K562 (cell line): Measurements from ENCODE around the gene NQO2. TPM values are rescaled to one million over a fixed set of nuclear protein-coding genes. Genes with fewer than 3 reads are reported as not detected.

Experiments
- ATAC-seq: fragments of 200-7000 bp; cut with Tn5 transposase; 3 replicates; pipeline ENCODE4 v1.9.1; 2020; ENCODE audit warnings: moderate library complexity
- BruUV-seq: library from RNA; stranded (reverse); fragments of 400-500 nt; replicated peaks from 2 replicates; lab custom pipeline; 2021; lab: Mats Ljungman, UMichigan
- CTCF ChIA-PET: fragments of 300-600 bp; formaldehyde crosslinking; extraction: SDS; loops from one replicate; lab custom pipeline; 2021; ENCODE audit warnings: low intra/inter-chr PET ratio; lab: Yijun Ruan, JAX
- POLR2A ChIA-PET: fragments of 300-600, 350-650 bp; sonication (Branson Sonifier 250); formaldehyde crosslinking; extraction: SDS; loops from one replicate; lab custom pipeline; 2021; ENCODE audit warnings: antibody characterized with exemption, inconsistent platforms; lab: Yijun Ruan, JAX
- DNase-seq, 4 experiments: peaks; one replicate each; pipeline versions ENCODE4 v3.0.0 to v3.0.0-alpha.2; 2011 to 2018; ENCODE audit warnings: low spot score in 3 of 4, mixed read lengths in 3 of 4; ENCODE audit errors: extremely low read depth in 1 of 4
- FAIRE-seq: peaks from 2 replicates; lab custom pipeline; 2011; peaks lifted over from hg19 to GRCh38; lab: Jason Lieb, UNC
- H2AFZ ChIP-seq: 2 replicates; pipeline ENCODE4 v1.6.0; 2011; ENCODE audit warnings: low read depth, low read length, control low read depth, inconsistent platforms
- H3K27ac ChIP-seq: fragments of 200-600 bp; 3 replicates; pipeline ENCODE4 v1.8.0; 2011; ENCODE audit warnings: low read depth, mild to moderate bottlenecking, control low read depth, inconsistent platforms, low read length, moderate library complexity, mixed read lengths; ENCODE audit errors: extremely low read depth
- H3K27me3 ChIP-seq, 2 experiments: fragments of 300-600 bp in 1 of 2; 2 replicates in 1 of 2; 3 replicates in 1 of 2; pipeline versions ENCODE4 v1.6.0 to v1.8.0; 2011; ENCODE audit warnings: inconsistent platforms in 2 of 2, low read length in 2 of 2, mild to moderate bottlenecking in 1 of 2, mixed read lengths in 1 of 2, moderate library complexity in 1 of 2; ENCODE audit not compliant: control insufficient read depth in 2 of 2, insufficient read depth in 2 of 2
- H3K36me3 ChIP-seq: fragments of 300-600 bp; 3 replicates; pipeline ENCODE4 v1.8.0; 2011; ENCODE audit warnings: mild to moderate bottlenecking, low read length, inconsistent platforms; ENCODE audit not compliant: control insufficient read depth, insufficient read depth
- H3K4me1 ChIP-seq, 2 experiments: fragments of 200-600 bp in 1 of 2; replicated peaks in 1 of 2; 2 replicates in 1 of 2; 3 replicates in 1 of 2; pipeline versions ENCODE4 v1.5.1 to v1.8.0; 2011; ENCODE audit warnings: inconsistent platforms in 2 of 2, low read length in 2 of 2, mild to moderate bottlenecking in 1 of 2, mixed read lengths in 1 of 2, moderate library complexity in 1 of 2; ENCODE audit not compliant: control insufficient read depth in 2 of 2, insufficient read depth in 2 of 2
- H3K4me2 ChIP-seq: 2 replicates; pipeline ENCODE4 v1.6.1; 2011; ENCODE audit warnings: low read length, control low read depth, inconsistent platforms, mixed read lengths; ENCODE audit not compliant: insufficient read depth
- H3K4me3 ChIP-seq: fragments of 200-600 bp; sonication (generic), shearing (Covaris generic); 2 replicates; pipeline ENCODE4 v1.5.1; 2016; ENCODE audit warnings: control low read depth, inconsistent platforms
- H3K79me2 ChIP-seq: fragments of 200-600 bp; 3 replicates; pipeline ENCODE4 v1.8.0; 2011; ENCODE audit warnings: low read length, inconsistent platforms; ENCODE audit not compliant: control insufficient read depth, insufficient read depth
- H3K9ac ChIP-seq, 2 experiments: 2 replicates each; pipeline versions ENCODE4 v1.6.0 to v1.6.1; 2011; ENCODE audit warnings: low read depth in 2 of 2, low read length in 2 of 2, control low read depth in 1 of 2, inconsistent platforms in 1 of 2, mild to moderate bottlenecking in 1 of 2, mixed read lengths in 1 of 2; ENCODE audit not compliant: insufficient read depth in 1 of 2
- H3K9me1 ChIP-seq: one replicate; pipeline ENCODE4 v1.6.0; 2011; ENCODE audit warnings: inconsistent platforms, mild to moderate bottlenecking, low read length, moderate library complexity; ENCODE audit not compliant: control insufficient read depth, insufficient read depth
- H3K9me3 ChIP-seq: replicated peaks from 2 replicates; pipeline ENCODE4 v1.5.1; 2011; ENCODE audit warnings: low read depth, low read length, inconsistent platforms; ENCODE audit not compliant: control insufficient read depth, insufficient read depth
- H4K20me1 ChIP-seq: replicated peaks from 2 replicates; pipeline ENCODE4 v1.6.1; 2011; ENCODE audit warnings: low read length, inconsistent platforms, mixed read lengths; ENCODE audit not compliant: control insufficient read depth, insufficient read depth
- C11orf30 ChIP-seq: fragments of 450-650 bp; IDR thresholded peaks from 2 replicates; pipeline ENCODE4 v1.6.1; 2016; ENCODE audit warnings: low read depth, mild to moderate bottlenecking
- ELF2 ChIP-seq: fragments of 250-450 bp; sonication (Bioruptor Pico); IDR thresholded peaks from 2 replicates; pipeline ENCODE4 v1.5.0; 2021; ENCODE audit warnings: mild to moderate bottlenecking
- MAFF ChIP-seq: IDR thresholded peaks from 2 replicates; pipeline ENCODE4 v1.6.1; 2012; ENCODE audit warnings: low read length, improper control_type of control experiment
- MAFG ChIP-seq: fragments of 450-650 bp; conservative IDR thresholded peaks from 2 replicates; pipeline ENCODE4 v1.6.1; 2016; ENCODE audit warnings: missing genetic modification characterization, missing compliant biosample characterization
- MAFK ChIP-seq: IDR thresholded peaks from 2 replicates; pipeline ENCODE4 v1.6.1; 2011; ENCODE audit warnings: low read length, improper control_type of control experiment
- NFE2 ChIP-seq: IDR thresholded peaks from 2 replicates; pipeline ENCODE4 v1.6.1; 2014; ENCODE audit warnings: antibody characterized with exemption, low read depth
- ZNF316 ChIP-seq: fragments of 450-650 bp; IDR thresholded peaks from 2 replicates; pipeline ENCODE4 v1.6.1; 2016
- WGBS: fragments of 100-300 bp; shearing (Covaris generic); methylation state at CpG from one replicate; pipeline ENCODE4 v1.1.6; 2016; ENCODE audit warnings: low coverage, mixed read lengths; ENCODE audit not compliant: insufficient coverage; ENCODE audit errors: missing lambda C conversion rate; 5-methylcytosine and 5-hydroxymethylcytosine counted together
- in situ Hi-C: fragments of 300-500 bp; cut with MboI; formaldehyde crosslinking; loops from 4 replicates; pipeline ENCODE4 v1.15.0; 2018; ENCODE audit warnings: inconsistent platforms, mixed read lengths
- intact Hi-C: fragments of 100-400 bp; cut with micrococcal nuclease; formaldehyde crosslinking; loops from 2 replicates; pipeline ENCODE4 v1.14.2; 2022
- polyA plus RNA-seq, 8 experiments: library from polyadenylated mRNA; depleted of rRNA in 4 of 8; stranded (reverse) in 5 of 8; unstranded in 3 of 8; fragments of >200 nt; fragmentation: Nextera tagmentation in 2 of 8; fragmentation: Illumina TruSeq in 1 of 8; extraction: Ambion mirVana in 2 of 8; extraction: Trizol in 1 of 8; gene quantifications; 2 replicates each; pipeline versions ENCODE4 v1.2.1 to v1.2.3, GENCODE V29; 2011 to 2014; ENCODE audit warnings: inconsistent platforms in 1 of 8, missing spikeins in 1 of 8
- total RNA-seq, 7 experiments: library from RNA; depleted of rRNA in 6 of 7; stranded (reverse); fragments of >200 nt in 6 of 7; fragmentation: Illumina TruSeq in 2 of 7; extraction: Trizol in 2 of 7; gene quantifications; 2 replicates each; pipeline versions ENCODE4 v1.2.1 to v1.2.3, GENCODE V29; 2011 to 2021; ENCODE audit warnings: low replicate concordance in 1 of 7
- TF ChIP-seq, protein P1 (sequence below): fragments of 450-650 bp; formaldehyde crosslinking; IDR thresholded peaks from 2 replicates; pipeline ENCODE4 v1.4.0; 2020; ENCODE audit warnings: mild to moderate bottlenecking
- TF ChIP-seq, protein P2 (sequence below): sonication (generic); formaldehyde crosslinking; IDR thresholded peaks from 2 replicates; pipeline ENCODE4 v1.8.1; 2023; ENCODE audit warnings: mild to moderate bottlenecking, missing genetic modification reagents
- TF ChIP-seq, protein P3 (sequence below), 2 experiments: IDR thresholded peaks; 2 replicates each; pipeline ENCODE4 v1.6.1; 2011; ENCODE audit warnings: borderline replicate concordance in 1 of 2, control low read depth in 1 of 2, low read depth in 1 of 2, low read length in 1 of 2, mild to moderate bottlenecking in 1 of 2, mixed read lengths in 1 of 2, moderate library complexity in 1 of 2; ENCODE audit not compliant: insufficient read depth in 1 of 2, insufficient read length in 1 of 2, poor library complexity in 1 of 2, severe bottlenecking in 1 of 2; ENCODE audit errors: extremely low read depth in 1 of 2
- TF ChIP-seq, protein P4 (sequence below): fragments of 250-450 bp; sonication (Bioruptor Pico); IDR thresholded peaks from 2 replicates; pipeline ENCODE4 v1.5.0; 2021; ENCODE audit warnings: mild to moderate bottlenecking, borderline replicate concordance

The NQO2 gene
- total and polyA plus RNA-seq, 9 of the 15 experiments (the other 6 are each of a cell fraction or from before 2014, with no cell fraction given), result 54.6 to 214 (median 116) TPM

DNA sequence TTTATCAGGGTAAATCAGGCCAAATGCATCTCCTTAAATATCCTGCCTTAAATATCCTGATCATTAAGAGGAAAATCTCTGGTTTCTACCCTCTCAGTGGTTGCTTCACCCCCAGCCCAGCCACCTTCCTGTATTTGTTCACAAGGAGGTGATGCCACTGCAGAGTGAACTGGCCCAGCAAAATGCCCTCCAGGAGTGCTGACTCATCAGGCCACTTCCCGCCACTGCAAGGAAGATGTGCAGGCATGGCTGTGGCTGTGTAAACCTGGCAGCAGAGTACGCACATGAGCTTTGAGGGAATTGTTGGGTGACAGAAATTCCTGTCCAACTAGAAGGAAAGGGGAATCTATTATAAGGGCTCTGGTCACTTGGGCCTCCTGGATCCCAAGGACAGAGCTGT, 13.8 kb downstream of the NQO2 start:
- peak in 1 of 4 experiments; percentile 11 for DNase-seq
- 100% methylated on average over 2 of the region's 2 CpGs for WGBS
- no peak for ATAC-seq
- peaks cover 0 to 4% of the 10 kb centered on the region in 2 experiments; a peak in 1 of 5 replicates for H3K4me1 ChIP-seq
- H3K4me3 ChIP-seq, result no peak overlapping the region
- CTCF ChIA-PET, result no interaction called here
- H3K9me3 ChIP-seq, result peaks cover 12% of the 10 kb centered on the region; the same call in 1 of the 2 replicates
- no TSS peak for BruUV-seq
- no peak overlapping the region for H3K27ac ChIP-seq
- no peak overlapping the region for H3K9ac ChIP-seq
- no peak overlapping the region for H2AFZ ChIP-seq
- peaks cover 93% of the 10 kb centered on the region for H3K36me3 ChIP-seq
- H4K20me1 ChIP-seq, result no peaks in the 10 kb centered on the region
- intact Hi-C loops (no loop called here), in situ Hi-C loops (no loop called here)
- H3K79me2 ChIP-seq, result no peaks in the 10 kb centered on the region
- TF ChIP-seq C11orf30 (peak; percentile 85), ZNF316 (peak; percentile 90), NFE2 (peak; percentile 77), MAFG (tag) (peak; percentile 76), ELF2 (CRISPR knock-in tag) (no peak), MAFK (peak; percentile 57), MAFF (peak; percentile 70)
- TF ChIP-seq, protein P1, sequence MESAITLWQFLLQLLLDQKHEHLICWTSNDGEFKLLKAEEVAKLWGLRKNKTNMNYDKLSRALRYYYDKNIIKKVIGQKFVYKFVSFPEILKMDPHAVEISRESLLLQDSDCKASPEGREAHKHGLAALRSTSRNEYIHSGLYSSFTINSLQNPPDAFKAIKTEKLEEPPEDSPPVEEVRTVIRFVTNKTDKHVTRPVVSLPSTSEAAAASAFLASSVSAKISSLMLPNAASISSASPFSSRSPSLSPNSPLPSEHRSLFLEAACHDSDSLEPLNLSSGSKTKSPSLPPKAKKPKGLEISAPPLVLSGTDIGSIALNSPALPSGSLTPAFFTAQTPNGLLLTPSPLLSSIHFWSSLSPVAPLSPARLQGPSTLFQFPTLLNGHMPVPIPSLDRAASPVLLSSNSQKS (CRISPR knock-in tag), result no peak
- TF ChIP-seq, protein P2, sequence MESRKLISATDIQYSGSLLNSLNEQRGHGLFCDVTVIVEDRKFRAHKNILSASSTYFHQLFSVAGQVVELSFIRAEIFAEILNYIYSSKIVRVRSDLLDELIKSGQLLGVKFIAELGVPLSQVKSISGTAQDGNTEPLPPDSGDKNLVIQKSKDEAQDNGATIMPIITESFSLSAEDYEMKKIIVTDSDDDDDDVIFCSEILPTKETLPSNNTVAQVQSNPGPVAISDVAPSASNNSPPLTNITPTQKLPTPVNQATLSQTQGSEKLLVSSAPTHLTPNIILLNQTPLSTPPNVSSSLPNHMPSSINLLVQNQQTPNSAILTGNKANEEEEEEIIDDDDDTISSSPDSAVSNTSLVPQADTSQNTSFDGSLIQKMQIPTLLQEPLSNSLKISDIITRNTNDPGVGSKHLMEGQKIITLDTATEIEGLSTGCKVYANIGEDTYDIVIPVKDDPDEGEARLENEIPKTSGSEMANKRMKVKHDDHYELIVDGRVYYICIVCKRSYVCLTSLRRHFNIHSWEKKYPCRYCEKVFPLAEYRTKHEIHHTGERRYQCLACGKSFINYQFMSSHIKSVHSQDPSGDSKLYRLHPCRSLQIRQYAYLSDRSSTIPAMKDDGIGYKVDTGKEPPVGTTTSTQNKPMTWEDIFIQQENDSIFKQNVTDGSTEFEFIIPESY (CRISPR knock-in tag), result 0 out of 2 replicates have a peak, but pooled peaks have one; percentile 40
- TF ChIP-seq, protein P3, sequence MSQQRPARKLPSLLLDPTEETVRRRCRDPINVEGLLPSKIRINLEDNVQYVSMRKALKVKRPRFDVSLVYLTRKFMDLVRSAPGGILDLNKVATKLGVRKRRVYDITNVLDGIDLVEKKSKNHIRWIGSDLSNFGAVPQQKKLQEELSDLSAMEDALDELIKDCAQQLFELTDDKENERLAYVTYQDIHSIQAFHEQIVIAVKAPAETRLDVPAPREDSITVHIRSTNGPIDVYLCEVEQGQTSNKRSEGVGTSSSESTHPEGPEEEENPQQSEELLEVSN (IDR thresholded peaks at IDR 0.05; ENCODE audit: borderline replicate concordance in 1 of 2, extremely low read depth in 1 of 2, insufficient read depth in 1 of 2, insufficient read length in 1 of 2, low read depth in 1 of 2, low read length in 1 of 2, poor library complexity in 1 of 2, severe bottlenecking in 1 of 2), result peak in 1 of 2 experiments; percentile 30
- TF ChIP-seq, protein P4, sequence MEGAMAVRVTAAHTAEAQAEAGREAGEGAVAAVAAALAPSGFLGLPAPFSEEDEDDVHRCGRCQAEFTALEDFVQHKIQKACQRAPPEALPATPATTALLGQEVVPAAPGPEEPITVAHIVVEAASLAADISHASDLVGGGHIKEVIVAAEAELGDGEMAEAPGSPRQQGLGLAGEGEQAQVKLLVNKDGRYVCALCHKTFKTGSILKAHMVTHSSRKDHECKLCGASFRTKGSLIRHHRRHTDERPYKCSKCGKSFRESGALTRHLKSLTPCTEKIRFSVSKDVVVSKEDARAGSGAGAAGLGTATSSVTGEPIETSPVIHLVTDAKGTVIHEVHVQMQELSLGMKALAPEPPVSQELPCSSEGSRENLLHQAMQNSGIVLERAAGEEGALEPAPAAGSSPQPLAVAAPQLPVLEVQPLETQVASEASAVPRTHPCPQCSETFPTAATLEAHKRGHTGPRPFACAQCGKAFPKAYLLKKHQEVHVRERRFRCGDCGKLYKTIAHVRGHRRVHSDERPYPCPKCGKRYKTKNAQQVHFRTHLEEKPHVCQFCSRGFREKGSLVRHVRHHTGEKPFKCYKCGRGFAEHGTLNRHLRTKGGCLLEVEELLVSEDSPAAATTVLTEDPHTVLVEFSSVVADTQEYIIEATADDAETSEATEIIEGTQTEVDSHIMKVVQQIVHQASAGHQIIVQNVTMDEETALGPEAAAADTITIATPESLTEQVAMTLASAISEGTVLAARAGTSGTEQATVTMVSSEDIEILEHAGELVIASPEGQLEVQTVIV (CRISPR knock-in tag), result no peak
- no peaks in the 10 kb centered on the region for H3K27me3 ChIP-seq
- FAIRE-seq, result no peak
- H3K9me1 ChIP-seq, result no peaks in the 10 kb centered on the region
- H3K4me2 ChIP-seq, result no peak overlapping the region
- POLR2A ChIA-PET, result interaction anchor here (0.7 to 3.8 kb wide), 7 partner anchors 9 to 238 kb away, joined by 3 to 39 read pairs (median 3); no protein-coding TSS in a partner anchor
